Transverse colon (tissue), 4 donors: ENCODE measurements around the gene BZW1. TPM values are rescaled to one million over a fixed set of nuclear protein-coding genes. Genes with fewer than 3 reads are reported as not detected.
A peak's percentile ranks its signal among the peaks of the same experiment; 100 is the strongest.

ENCODE experiments used
- DNase-seq: peaks from one replicate; pipeline ENCODE4 v3.0.0-alpha.2; 2019
- H3K27ac ChIP-seq, 4 donors: fragments of 200-600 bp; sonication (generic); 2 replicates each; pipeline ENCODE4 v1.5.1; 2016 to 2018; ENCODE audit warnings: inconsistent platforms in 4 of 4
- H3K27me3 ChIP-seq: fragments of 200-600 bp; sonication (generic); 2 replicates; pipeline ENCODE4 v1.5.1; 2017; ENCODE audit warnings: inconsistent platforms
- H3K36me3 ChIP-seq, 4 donors: fragments of 200-600 bp; sonication (generic); 2 replicates each; pipeline ENCODE4 v1.5.1; 2017 to 2019; ENCODE audit warnings: inconsistent platforms in 4 of 4
- H3K4me1 ChIP-seq, 4 donors: fragments of 200-600 bp; sonication (generic); 2 replicates each; pipeline ENCODE4 v1.5.1; 2017 to 2020; ENCODE audit warnings: inconsistent platforms in 4 of 4
- H3K4me3 ChIP-seq, 4 donors: fragments of 200-600 bp; sonication (generic); 1 replicate in 1 of 4; 2 replicates in 3 of 4; pipeline versions ENCODE4 v1.5.1 to v1.6.1; 2017 to 2019; ENCODE audit warnings: inconsistent platforms in 4 of 4
- H3K9me3 ChIP-seq, 2 donors: fragments of 200-600 bp; sonication (generic); 2 replicates each; pipeline ENCODE4 v1.5.1; 2017 to 2019; ENCODE audit warnings: inconsistent platforms in 2 of 2
- CTCF ChIP-seq, 5 experiments: fragments of 200-600 bp in 3 of 5; fragments of 450-650 bp in 2 of 5; sonication (generic) in 3 of 5; IDR thresholded peaks; 1 replicate in 2 of 5; 2 replicates in 3 of 5; pipeline ENCODE4 v1.5.1; 2016 to 2017; ENCODE audit warnings: antibody characterized with exemption in 5 of 5, inconsistent platforms in 3 of 5, mild to moderate bottlenecking in 2 of 5, moderate library complexity in 1 of 5
- EP300 ChIP-seq: sonication (generic); formaldehyde crosslinking; IDR thresholded peaks from one replicate; pipeline ENCODE4 v1.6.1; 2017; ENCODE audit warnings: antibody characterized with exemption, low read depth
- POLR2A ChIP-seq: fragments of 450-650 bp; IDR thresholded peaks from one replicate; pipeline ENCODE4 v1.6.1; 2016; ENCODE audit warnings: antibody characterized with exemption, mild to moderate bottlenecking, moderate library complexity
- POLR2AphosphoS5 ChIP-seq, 3 donors: sonication (generic); formaldehyde crosslinking; IDR thresholded peaks; one replicate each; pipeline ENCODE4 v1.6.1; 2016; ENCODE audit warnings: antibody characterized with exemption in 3 of 3
- WGBS, 2 donors: methylation state at CpG; one replicate each; pipeline ENCODE4 v1.1.5; 2018; ENCODE audit warnings: low coverage in 1 of 2; 5-methylcytosine and 5-hydroxymethylcytosine counted together
- in situ Hi-C, 4 donors: fragments of 200-750 bp; cut with MboI; loops; one replicate each; pipeline versions ENCODE4 v1.15.0 to v1.15.1; 2017; ENCODE audit warnings: low sequenced_read_pairs in 3 of 4, low pct_ligation_motif_present in 1 of 4, low pct_unique_long_range_greater_than_20kb in 1 of 4
- intact Hi-C: fragments of 100-400 bp; cut with DNase I; formaldehyde crosslinking; loops from one replicate; pipeline ENCODE4 v1.15.1; 2023; ENCODE audit warnings: low total_unique reads
- total RNA-seq, 4 donors: library from RNA; depleted of rRNA; stranded (reverse); fragments of >200 nt; gene quantifications; one replicate each; pipeline ENCODE4 v1.1.0, GENCODE V29; 2016

The BZW1 gene
- total RNA-seq, 4 donors from 2014 or later = 17.1 to 167 (median 110) TPM

- intact Hi-C loops = no loop called here
These were observed 52.1 kb downstream of the BZW1 start for GRCh38 chr2:200863782-200864175.

GRCh38 chr2:200864176-200865034, 52.7 kb downstream of the BZW1 start, which contains the start of gene CLK1:
CLK1 (minus strand) TSS chr2:200864658; CDS start chr2:200861862, 2,796 bp downstream.
- no peaks in the 10 kb centered on the region for H3K9me3 ChIP-seq
- in situ Hi-C loops (loop anchor here in 2 of 4 donors (10.0 to 25.0 kb wide), 2 partner anchors 50 to 552 kb away; partner anchors contain the start of genes BZW1 (in 1 of the 2) and SPATS2L (in 1 of the 2)), intact Hi-C loops (no loop called here)
- peak within 1 kb of the TSS; percentile 73 to 92 (median 80) for H3K4me3 ChIP-seq
- 1% methylated on average over 83 of the region's 89 CpGs; no CpG with 5 or more reads in 1 of the 2 donors for whole genome bisulfite sequencing, 2 donors
- H3K27me3 ChIP-seq = no peaks in the 10 kb centered on the region
- H3K36me3 ChIP-seq = peaks cover 0 to 13% (median 1%) of the 10 kb centered on the region in 4 donors
- peaks cover 9 to 41% (median 25%) of the 10 kb centered on the region in 4 donors for H3K4me1 ChIP-seq
- peak; percentile 98 for DNase-seq
- peak within 1 kb of the TSS; percentile 98 to 100 (median 99) for H3K27ac ChIP-seq
- peak; percentile 100 for TF ChIP-seq POLR2A
- TF ChIP-seq POLR2AphosphoS5 (IDR thresholded peaks at IDR 0.05) = peak; percentile 100
- TF ChIP-seq EP300 = no peak
- peak in 1 of 5 experiments; percentile 11 for TF ChIP-seq CTCF (IDR thresholded peaks at IDR 0.05)

More at GRCh38 chr2:200863782-200864175, 52.1 kb downstream of the BZW1 start:
- 0% methylated on average over 8 to 19 of the region's 19 CpGs for WGBS, 2 donors
- TF ChIP-seq POLR2AphosphoS5 (IDR thresholded peaks at IDR 0.05) = no peak
- TF ChIP-seq EP300 = no peak
- no peak for TF ChIP-seq CTCF (IDR thresholded peaks at IDR 0.05)
- TF ChIP-seq POLR2A = no peak
- Histone ChIP-seq H3K4me1 (peaks cover 9 to 48% (median 29%) of the 10 kb centered on the region in 4 donors), H3K9me3 (no peaks in the 10 kb centered on the region), H3K36me3 (peaks cover 0 to 19% (median 4%) of the 10 kb centered on the region in 4 donors), H3K27ac (peak overlapping the region; percentile 98 to 100 (median 99)), H3K27me3 (no peaks in the 10 kb centered on the region), H3K4me3 (peak overlapping the region; percentile 73 to 92 (median 80))
- in situ Hi-C loops = loop anchor here in 2 of 4 donors (10.0 to 25.0 kb wide), 2 partner anchors 49 to 551 kb away; partner anchors contain the start of genes BZW1 (in 1 of the 2) and SPATS2L (in 1 of the 2)
- DNase-seq = no peak

- H3K4me3 ChIP-seq = no peak overlapping the region
- peaks cover 0 to 6% (median 3%) of the 10 kb centered on the region in 4 donors for H3K36me3 ChIP-seq
- no peak overlapping the region for H3K27ac ChIP-seq
- H3K27me3 ChIP-seq = no peaks in the 10 kb centered on the region
- WGBS, 2 donors = 80 to 95% methylated on average over 1 to 2 of the region's 2 CpGs
- H3K4me1 ChIP-seq = peaks cover 4 to 13% (median 7%) of the 10 kb centered on the region in 4 donors
- intact Hi-C loops (no loop called here), in situ Hi-C loops (loop anchor here in 2 of 4 donors (10.0 to 25.0 kb wide), 2 partner anchors 54 to 557 kb away; partner anchors contain the start of genes BZW1 (in 1 of the 2) and SPATS2L (in 1 of the 2))
- no peaks in the 10 kb centered on the region for H3K9me3 ChIP-seq
- no peak for DNase-seq
- TF ChIP-seq POLR2A (no peak), POLR2AphosphoS5 (IDR thresholded peaks at IDR 0.05) (no peak), EP300 (no peak), CTCF (IDR thresholded peaks at IDR 0.05) (no peak)
These were observed 57.3 kb downstream of the BZW1 start for GRCh38 chr2:200869014-200869413.

GRCh38 chr2:200871151-200871550, 59.4 kb downstream of the BZW1 start:
- intact Hi-C loops = no loop called here
- no peaks in the 10 kb centered on the region for H3K9me3 ChIP-seq
- DNase-seq = no peak
- H3K4me1 ChIP-seq = peaks cover 0 to 7% (median 0%) of the 10 kb centered on the region in 4 donors
- no peak overlapping the region for H3K27ac ChIP-seq
- TF ChIP-seq POLR2AphosphoS5 (IDR thresholded peaks at IDR 0.05) (no peak), CTCF (IDR thresholded peaks at IDR 0.05) (no peak), EP300 (no peak), POLR2A (no peak)
- no peaks in the 10 kb centered on the region for H3K27me3 ChIP-seq
- H3K4me3 ChIP-seq = no peak overlapping the region
- 64 to 79% methylated on average over 3 of the region's 3 CpGs for WGBS, 2 donors
- in situ Hi-C loops = loop anchor here in 1 of 4 donors (25.0 kb wide), 1 partner anchor 559 kb away; the partner anchor contains the start of gene SPATS2L
- peaks cover 0 to 22% (median 9%) of the 10 kb centered on the region in 4 donors for H3K36me3 ChIP-seq
